Ishikawa (cell line): ENCODE data around the gene RAVER2.
A peak's percentile ranks its signal among the peaks of the same experiment; 100 is the strongest.

Experiments used
- CEBPB ChIP-seq: IDR thresholded peaks from 2 replicates; pipeline ENCODE4 v1.6.1; 2012
- CREB1 ChIP-seq: IDR thresholded peaks from 2 replicates; pipeline ENCODE4 v1.6.1; 2012; ENCODE audit warnings: low read depth
- EGR1 ChIP-seq: IDR thresholded peaks from 2 replicates; pipeline ENCODE4 v1.6.1; 2012
- EP300 ChIP-seq: IDR thresholded peaks from 2 replicates; pipeline ENCODE4 v1.6.1; 2012; ENCODE audit warnings: borderline replicate concordance
- FOXM1 ChIP-seq: IDR thresholded peaks from 2 replicates; pipeline ENCODE4 v1.6.1; 2012; ENCODE audit warnings: low read depth, borderline replicate concordance
- MAX ChIP-seq: IDR thresholded peaks from 2 replicates; pipeline ENCODE4 v1.6.1; 2012
- NFIC ChIP-seq: IDR thresholded peaks from 2 replicates; pipeline ENCODE4 v1.6.1; 2012
- RAD21 ChIP-seq: IDR thresholded peaks from 2 replicates; pipeline ENCODE4 v1.6.1; 2012; ENCODE audit warnings: low read depth
- TAF1 ChIP-seq: IDR thresholded peaks from 2 replicates; pipeline ENCODE4 v1.6.1; 2012; ENCODE audit warnings: low read depth, mild to moderate bottlenecking
- TCF12 ChIP-seq: IDR thresholded peaks from 2 replicates; pipeline ENCODE4 v1.6.1; 2012; ENCODE audit warnings: low read depth
- TEAD4 ChIP-seq: IDR thresholded peaks from 2 replicates; pipeline ENCODE4 v1.6.1; 2012
- YY1 ChIP-seq: IDR thresholded peaks from 2 replicates; pipeline ENCODE4 v1.6.1; 2012; ENCODE audit warnings: low read depth
- ZBTB7A ChIP-seq: IDR thresholded peaks from 2 replicates; pipeline ENCODE4 v1.6.1; 2012; ENCODE audit warnings: low read depth
- TF ChIP-seq, protein P1 (sequence below): IDR thresholded peaks from 2 replicates; pipeline ENCODE4 v1.6.1; 2012
- TF ChIP-seq, protein P2 (sequence below): IDR thresholded peaks from 2 replicates; pipeline ENCODE4 v1.6.1; 2012; ENCODE audit warnings: low read depth, mild to moderate bottlenecking

RAVER2 gene

DNA sequence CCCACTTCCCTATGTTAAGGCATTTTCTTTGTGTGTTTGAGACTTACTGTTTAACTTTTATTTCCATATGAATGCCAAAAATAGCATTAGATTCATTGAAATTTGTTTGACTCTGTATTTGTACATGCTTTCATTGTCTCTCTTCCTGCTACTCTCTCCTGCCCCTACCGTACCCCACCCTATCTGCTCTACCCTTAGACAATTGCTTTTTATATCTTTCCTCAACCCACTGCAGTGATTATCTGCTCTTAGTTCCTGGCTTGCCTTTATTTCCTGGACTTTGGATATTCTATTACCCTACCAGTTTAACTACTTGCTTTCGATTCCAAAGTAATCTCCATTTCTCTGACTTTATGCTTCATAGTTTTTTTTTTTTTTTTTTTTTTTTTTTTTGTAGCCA, 10.5 kb downstream of the RAVER2 start:
- TF ChIP-seq EP300, result no peak
- TF ChIP-seq TCF12, result no peak
- TF ChIP-seq RAD21, result no peak
- TF ChIP-seq, protein P1, sequence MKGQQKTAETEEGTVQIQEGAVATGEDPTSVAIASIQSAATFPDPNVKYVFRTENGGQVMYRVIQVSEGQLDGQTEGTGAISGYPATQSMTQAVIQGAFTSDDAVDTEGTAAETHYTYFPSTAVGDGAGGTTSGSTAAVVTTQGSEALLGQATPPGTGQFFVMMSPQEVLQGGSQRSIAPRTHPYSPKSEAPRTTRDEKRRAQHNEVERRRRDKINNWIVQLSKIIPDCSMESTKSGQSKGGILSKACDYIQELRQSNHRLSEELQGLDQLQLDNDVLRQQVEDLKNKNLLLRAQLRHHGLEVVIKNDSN, result no peak
- TF ChIP-seq ZBTB7A, result no peak
- TF ChIP-seq FOXM1, result no peak
- TF ChIP-seq TAF1, result no peak
- no peak for TF ChIP-seq MAX
- TF ChIP-seq, protein P2, sequence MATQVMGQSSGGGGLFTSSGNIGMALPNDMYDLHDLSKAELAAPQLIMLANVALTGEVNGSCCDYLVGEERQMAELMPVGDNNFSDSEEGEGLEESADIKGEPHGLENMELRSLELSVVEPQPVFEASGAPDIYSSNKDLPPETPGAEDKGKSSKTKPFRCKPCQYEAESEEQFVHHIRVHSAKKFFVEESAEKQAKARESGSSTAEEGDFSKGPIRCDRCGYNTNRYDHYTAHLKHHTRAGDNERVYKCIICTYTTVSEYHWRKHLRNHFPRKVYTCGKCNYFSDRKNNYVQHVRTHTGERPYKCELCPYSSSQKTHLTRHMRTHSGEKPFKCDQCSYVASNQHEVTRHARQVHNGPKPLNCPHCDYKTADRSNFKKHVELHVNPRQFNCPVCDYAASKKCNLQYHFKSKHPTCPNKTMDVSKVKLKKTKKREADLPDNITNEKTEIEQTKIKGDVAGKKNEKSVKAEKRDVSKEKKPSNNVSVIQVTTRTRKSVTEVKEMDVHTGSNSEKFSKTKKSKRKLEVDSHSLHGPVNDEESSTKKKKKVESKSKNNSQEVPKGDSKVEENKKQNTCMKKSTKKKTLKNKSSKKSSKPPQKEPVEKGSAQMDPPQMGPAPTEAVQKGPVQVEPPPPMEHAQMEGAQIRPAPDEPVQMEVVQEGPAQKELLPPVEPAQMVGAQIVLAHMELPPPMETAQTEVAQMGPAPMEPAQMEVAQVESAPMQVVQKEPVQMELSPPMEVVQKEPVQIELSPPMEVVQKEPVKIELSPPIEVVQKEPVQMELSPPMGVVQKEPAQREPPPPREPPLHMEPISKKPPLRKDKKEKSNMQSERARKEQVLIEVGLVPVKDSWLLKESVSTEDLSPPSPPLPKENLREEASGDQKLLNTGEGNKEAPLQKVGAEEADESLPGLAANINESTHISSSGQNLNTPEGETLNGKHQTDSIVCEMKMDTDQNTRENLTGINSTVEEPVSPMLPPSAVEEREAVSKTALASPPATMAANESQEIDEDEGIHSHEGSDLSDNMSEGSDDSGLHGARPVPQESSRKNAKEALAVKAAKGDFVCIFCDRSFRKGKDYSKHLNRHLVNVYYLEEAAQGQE, result no peak
- TF ChIP-seq YY1, result no peak
- no peak for TF ChIP-seq CREB1
- TF ChIP-seq CEBPB, result no peak
- no peak for TF ChIP-seq NFIC
- TF ChIP-seq EGR1, result no peak
- no peak for TF ChIP-seq TEAD4

DNA sequence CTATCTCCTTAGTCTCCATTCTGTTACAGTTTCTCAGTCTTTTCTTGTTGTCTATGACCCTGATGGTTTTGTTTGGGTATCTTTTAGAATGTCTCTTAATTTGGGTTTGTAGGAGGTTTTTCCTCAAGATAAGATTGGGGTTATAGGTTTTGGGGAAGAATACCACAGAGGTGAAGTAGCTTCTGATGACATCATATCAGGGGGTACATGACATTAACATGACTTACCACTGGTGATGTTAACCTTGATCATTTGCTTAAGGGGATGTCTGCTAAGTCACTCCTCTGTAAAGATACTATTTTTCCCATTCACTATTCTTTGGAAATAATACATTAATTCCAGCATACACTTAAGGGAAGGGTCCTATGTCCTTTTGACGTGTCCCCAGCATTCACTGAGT, 11.9 kb downstream of the RAVER2 start:
- TF ChIP-seq RAD21, result no peak
- TF ChIP-seq, protein P1, result no peak
- no peak for TF ChIP-seq CEBPB
- no peak for TF ChIP-seq YY1
- TF ChIP-seq ZBTB7A, result no peak
- TF ChIP-seq EGR1, result no peak
- TF ChIP-seq EP300, result no peak
- TF ChIP-seq TAF1, result no peak
- TF ChIP-seq CREB1, result no peak
- TF ChIP-seq NFIC, result no peak
- no peak for TF ChIP-seq FOXM1
- no peak for TF ChIP-seq TCF12
- TF ChIP-seq TEAD4, result no peak
- no peak for TF ChIP-seq MAX

GRCh38 chr1:64757213-64757612, 12.3 kb downstream of the RAVER2 start:
- TF ChIP-seq, protein P1, result no peak
- no peak for TF ChIP-seq TAF1
- no peak for TF ChIP-seq FOXM1
- TF ChIP-seq TCF12, result no peak
- no peak for TF ChIP-seq MAX
- no peak for TF ChIP-seq ZBTB7A
- TF ChIP-seq CEBPB, result no peak
- TF ChIP-seq NFIC, result no peak
- TF ChIP-seq, protein P2, result no peak
- TF ChIP-seq TEAD4, result no peak
- no peak for TF ChIP-seq EGR1
- TF ChIP-seq YY1, result no peak
- TF ChIP-seq RAD21, result no peak
- TF ChIP-seq CREB1, result no peak
- no peak for TF ChIP-seq EP300

DNA sequence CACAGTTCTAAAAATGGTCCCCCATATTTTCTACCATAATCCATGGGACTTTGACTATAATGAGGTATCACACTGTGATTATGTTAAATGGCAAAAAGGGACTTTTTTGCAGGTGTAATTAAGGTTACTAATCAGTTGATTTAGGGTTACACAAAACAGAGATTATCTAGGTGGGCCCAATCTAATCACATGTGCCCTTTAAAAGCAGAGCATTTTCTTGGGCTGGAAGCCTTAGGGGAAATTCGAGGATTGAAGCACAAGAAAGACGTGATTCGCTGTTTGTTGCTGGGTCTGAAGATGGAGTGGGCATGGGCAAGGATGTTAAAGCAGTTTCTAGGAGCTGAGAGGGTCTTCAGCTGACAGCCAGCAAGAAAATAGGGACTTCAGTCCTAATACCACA, 13.4 kb downstream of the RAVER2 start:
- TF ChIP-seq MAX (no peak), TCF12 (no peak), NFIC (no peak), RAD21 (no peak), CREB1 (no peak), EGR1 (no peak), TEAD4 (no peak)

DNA sequence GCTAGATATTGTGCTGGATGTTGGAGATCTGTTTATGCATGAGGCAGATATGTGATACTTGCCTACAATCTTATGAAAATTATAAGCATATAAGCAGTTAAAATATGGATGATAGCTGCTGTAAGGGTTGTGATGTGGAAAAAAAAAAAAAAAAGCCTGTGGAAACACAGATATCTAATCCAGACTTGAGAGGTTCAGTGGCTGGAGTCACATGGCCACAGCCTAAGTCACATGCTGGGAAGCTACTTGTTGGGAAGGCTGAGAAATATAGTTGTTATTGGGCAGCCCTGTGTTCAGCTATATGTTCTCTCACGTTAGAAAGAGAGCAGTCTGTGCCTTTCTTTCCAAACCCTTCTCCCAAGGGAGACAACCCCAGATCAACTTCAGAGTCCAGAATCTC, 15.1 kb downstream of the RAVER2 start:
- no peak for TF ChIP-seq EGR1
- no peak for TF ChIP-seq RAD21
- TF ChIP-seq CREB1, result no peak
- TF ChIP-seq, protein P2, result no peak
- no peak for TF ChIP-seq YY1
- TF ChIP-seq, protein P1, result peak; percentile 49
- TF ChIP-seq EP300, result no peak
- TF ChIP-seq MAX, result no peak
